GM23338 (cell line): Measurements from ENCODE around the gene APOBEC3A. TPM values are rescaled to one million over a fixed set of nuclear protein-coding genes. Genes with fewer than 3 reads are reported as not detected.

Experiments used
- ATAC-seq: fragments of 200-7000 bp; cut with Tn5 transposase; 3 replicates; pipeline ENCODE4 v1.9.1; 2020
- DNase-seq: peaks from one replicate; pipeline ENCODE4 v3.0.0-alpha.2; 2015; ENCODE audit warnings: low spot score
- H2AFZ ChIP-seq: fragments of 200-600 bp; sonication (generic); 2 replicates; pipeline ENCODE4 v1.8.0; 2016; ENCODE audit warnings: antibody characterized with exemption, mild to moderate bottlenecking, moderate library complexity
- H3F3A ChIP-seq: fragments of 200-600 bp; sonication (generic); replicated peaks from 2 replicates; pipeline ENCODE4 v1.8.0; 2017; ENCODE audit warnings: antibody characterized with exemption, mixed run types, low read depth
- H3K27ac ChIP-seq: fragments of 200-600 bp; sonication (generic); 2 replicates; pipeline ENCODE4 v1.6.1; 2016; ENCODE audit warnings: low read depth
- H3K27me3 ChIP-seq: fragments of 200-600 bp; sonication (generic); 2 replicates; pipeline ENCODE4 v1.8.0; 2016; ENCODE audit warnings: mild to moderate bottlenecking, mixed run types, moderate library complexity; ENCODE audit not compliant: insufficient read depth
- H3K36me3 ChIP-seq: fragments of 200-600 bp; sonication (generic); 2 replicates; pipeline ENCODE4 v1.8.0; 2016; ENCODE audit warnings: mild to moderate bottlenecking; ENCODE audit not compliant: insufficient read depth
- H3K4me1 ChIP-seq: fragments of 200-600 bp; sonication (generic); 2 replicates; pipeline ENCODE4 v1.8.0; 2016; ENCODE audit warnings: mild to moderate bottlenecking, moderate library complexity; ENCODE audit not compliant: insufficient read depth
- H3K4me2 ChIP-seq: fragments of 200-600 bp; sonication (generic); 2 replicates; pipeline ENCODE4 v1.7.1; 2017; ENCODE audit warnings: mixed run types
- H3K4me3 ChIP-seq: fragments of 200-600 bp; sonication (generic); 2 replicates; pipeline ENCODE4 v1.6.1; 2016; ENCODE audit warnings: mixed run types
- H3K79me2 ChIP-seq: fragments of 200-600 bp; sonication (generic); replicated peaks from 2 replicates; pipeline ENCODE4 v1.8.0; 2017; ENCODE audit warnings: mild to moderate bottlenecking; ENCODE audit not compliant: insufficient read depth
- H3K9me2 ChIP-seq: fragments of 200-600 bp; sonication (generic); 2 replicates; pipeline ENCODE4 v1.8.0; 2017; ENCODE audit not compliant: insufficient read depth
- H4K20me1 ChIP-seq: fragments of 200-600 bp; sonication (generic); replicated peaks from 2 replicates; pipeline ENCODE4 v1.8.0; 2017; ENCODE audit warnings: mild to moderate bottlenecking; ENCODE audit not compliant: insufficient read depth
- H3K27ac Mint-ChIP-seq: 2 replicates; pipeline ENCODE4 v1.8.0; 2020; ENCODE audit warnings: inconsistent platforms, mild to moderate bottlenecking, moderate library complexity, mixed read lengths
- H3K27me3 Mint-ChIP-seq: 3 replicates; pipeline ENCODE4 v1.8.0; 2022; ENCODE audit warnings: low read depth, mild to moderate bottlenecking, moderate library complexity, mixed read lengths, inconsistent platforms; ENCODE audit not compliant: insufficient read depth, poor library complexity
- H3K36me3 Mint-ChIP-seq: 3 replicates; pipeline ENCODE4 v1.8.0; 2021; ENCODE audit warnings: low read depth, mild to moderate bottlenecking, inconsistent platforms, moderate library complexity, mixed read lengths
- H3K4me1 Mint-ChIP-seq: 3 replicates; pipeline ENCODE4 v1.8.0; 2020; ENCODE audit warnings: mild to moderate bottlenecking, inconsistent platforms, mixed read lengths
- H3K4me3 Mint-ChIP-seq: 3 replicates; pipeline ENCODE4 v1.8.0; 2021; ENCODE audit warnings: moderate library complexity, mild to moderate bottlenecking, inconsistent platforms, mixed read lengths
- H3K9me3 Mint-ChIP-seq: 3 replicates; pipeline ENCODE4 v1.8.0; 2020; ENCODE audit warnings: moderate library complexity, mild to moderate bottlenecking, inconsistent platforms, mixed read lengths
- CTCF ChIP-seq, 2 experiments: fragments of 200-600 bp in 1 of 2; sonication (generic) in 1 of 2; conservative IDR thresholded peaks; 2 replicates each; pipeline versions ENCODE4 v1.5.1 to v1.6.1; 2016 to 2017; ENCODE audit warnings: antibody characterized with exemption in 2 of 2, low read depth in 2 of 2, mild to moderate bottlenecking in 2 of 2, moderate library complexity in 1 of 2
- EZH2 ChIP-seq: fragments of 200-600 bp; sonication (generic); IDR thresholded peaks from one replicate; pipeline ENCODE4 v1.8.0; 2017; ENCODE audit warnings: antibody characterized with exemption, mild to moderate bottlenecking, low read depth; ENCODE audit not compliant: unreplicated experiment
- NANOG ChIP-seq: IDR thresholded peaks from 2 replicates; pipeline ENCODE4 v1.6.1; 2016; ENCODE audit warnings: antibody characterized with exemption, borderline replicate concordance
- REST ChIP-seq: IDR thresholded peaks from one replicate; pipeline ENCODE4 v1.6.1; 2018; ENCODE audit warnings: antibody characterized with exemption; ENCODE audit not compliant: unreplicated experiment
- STAT1 ChIP-seq: IDR thresholded peaks from one replicate; pipeline ENCODE4 v1.6.1; 2016; ENCODE audit warnings: antibody characterized with exemption; ENCODE audit not compliant: unreplicated experiment
- ZNF114 ChIP-seq: fragments of 250-450 bp; sonication (Bioruptor Pico); IDR thresholded peaks from 2 replicates; pipeline ENCODE4 v1.5.0; 2020; ENCODE audit warnings: mild to moderate bottlenecking, moderate library complexity
- ZNF331 ChIP-seq: fragments of 250-450 bp; sonication (Bioruptor Pico); IDR thresholded peaks from 2 replicates; pipeline ENCODE4 v1.5.0; 2020; ENCODE audit warnings: low read depth, mild to moderate bottlenecking, moderate library complexity
- ZNF462 ChIP-seq: fragments of 250-450 bp; sonication (Bioruptor Pico); IDR thresholded peaks from 2 replicates; pipeline ENCODE4 v1.5.0; 2020; ENCODE audit warnings: mild to moderate bottlenecking, moderate library complexity
- polyA plus RNA-seq: library from polyadenylated mRNA; unstranded; fragments of >200 nt; fragmentation: Nextera tagmentation; extraction: Ambion mirVana; gene quantifications from 2 replicates; pipeline ENCODE4 v1.2.1, GENCODE V29; 2016
- total RNA-seq: library from RNA; depleted of rRNA; stranded (reverse); fragments of >200 nt; shearing (Covaris generic); gene quantifications from 2 replicates; pipeline ENCODE4 v1.2.3, GENCODE V29; 2014

Gene APOBEC3A
- total and polyA plus RNA-seq, 2 experiments from 2014 or later: 0.21 TPM; not detected in 1

GRCh38 chr22:38935023-38935422 lies 22.4 kb upstream of the APOBEC3A start:
- no peak overlapping the region for H3K4me2 ChIP-seq
- H3K27me3 ChIP-seq: no peaks in the 10 kb centered on the region
- no peaks in the 10 kb centered on the region for H3F3A ChIP-seq
- no peaks in the 10 kb centered on the region for H3K9me2 ChIP-seq
- H3K36me3 Mint-ChIP-seq: no peaks in the 10 kb centered on the region
- H3K4me1 ChIP-seq: no peaks in the 10 kb centered on the region
- DNase-seq: no peak
- H3K27ac ChIP-seq: no peak overlapping the region
- H4K20me1 ChIP-seq: no peaks in the 10 kb centered on the region
- H3K9me3 Mint-ChIP-seq: no peaks in the 10 kb centered on the region; the same call in 2 of the 3 replicates
- H2AFZ ChIP-seq: no peak overlapping the region
- no peak for ATAC-seq
- 0 out of 3 replicates have a peak, but pooled peaks cover 5% of the 10 kb centered on the region for H3K4me1 Mint-ChIP-seq
- no peaks in the 10 kb centered on the region for H3K36me3 ChIP-seq
- H3K27ac Mint-ChIP-seq: no peak overlapping the region; the same call in 1 of the 2 replicates
- TF ChIP-seq STAT1 (no peak), CTCF (conservative IDR thresholded peaks at IDR 0.05; ENCODE audit: low read depth in 2 of 2) (no peak), ZNF331 (CRISPR knock-in tag) (no peak), ZNF462 (CRISPR knock-in tag) (no peak), EZH2 (no peak), NANOG (no peak), ZNF114 (no peak), REST (no peak)
- H3K4me3 Mint-ChIP-seq: no peak overlapping the region
- H3K27me3 Mint-ChIP-seq: peaks cover 7% of the 10 kb centered on the region
- no peaks in the 10 kb centered on the region for H3K79me2 ChIP-seq
- no peak overlapping the region for H3K4me3 ChIP-seq
